GM10266 (cell line): ENCODE measurements around the gene CLASP1.

Experiments used
- DNase-seq: peaks from one replicate; pipeline ENCODE4 v3.0.0; 2012; ENCODE audit errors: extremely low spot score
- TF ChIP-seq, protein P1 (sequence below): IDR thresholded peaks from 2 replicates; pipeline ENCODE4 v1.5.1; 2012; ENCODE audit warnings: mild to moderate bottlenecking, low read depth; ENCODE audit not compliant: control insufficient read depth, insufficient read depth; ENCODE audit errors: missing control alignments

CLASP1 gene

DNA sequence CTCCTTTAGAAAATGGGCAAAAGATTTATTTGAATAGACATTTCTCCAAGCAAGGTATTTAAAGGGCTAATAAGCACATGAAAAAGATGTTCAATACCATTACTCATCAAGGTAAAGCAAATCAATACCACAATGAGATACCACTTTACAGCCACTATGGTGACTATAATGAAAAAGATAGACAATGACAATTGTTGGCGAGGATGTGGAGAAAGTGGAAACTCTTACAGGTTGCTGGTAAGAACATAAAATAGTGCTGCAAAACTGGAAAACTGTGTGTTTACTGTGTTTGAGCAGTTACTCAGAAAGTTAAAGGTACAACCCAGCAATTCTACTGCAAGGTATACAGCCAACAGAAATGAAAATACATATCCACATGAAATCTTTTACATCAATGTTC, 150.5 kb downstream of the CLASP1 start:
- TF ChIP-seq, protein P1, sequence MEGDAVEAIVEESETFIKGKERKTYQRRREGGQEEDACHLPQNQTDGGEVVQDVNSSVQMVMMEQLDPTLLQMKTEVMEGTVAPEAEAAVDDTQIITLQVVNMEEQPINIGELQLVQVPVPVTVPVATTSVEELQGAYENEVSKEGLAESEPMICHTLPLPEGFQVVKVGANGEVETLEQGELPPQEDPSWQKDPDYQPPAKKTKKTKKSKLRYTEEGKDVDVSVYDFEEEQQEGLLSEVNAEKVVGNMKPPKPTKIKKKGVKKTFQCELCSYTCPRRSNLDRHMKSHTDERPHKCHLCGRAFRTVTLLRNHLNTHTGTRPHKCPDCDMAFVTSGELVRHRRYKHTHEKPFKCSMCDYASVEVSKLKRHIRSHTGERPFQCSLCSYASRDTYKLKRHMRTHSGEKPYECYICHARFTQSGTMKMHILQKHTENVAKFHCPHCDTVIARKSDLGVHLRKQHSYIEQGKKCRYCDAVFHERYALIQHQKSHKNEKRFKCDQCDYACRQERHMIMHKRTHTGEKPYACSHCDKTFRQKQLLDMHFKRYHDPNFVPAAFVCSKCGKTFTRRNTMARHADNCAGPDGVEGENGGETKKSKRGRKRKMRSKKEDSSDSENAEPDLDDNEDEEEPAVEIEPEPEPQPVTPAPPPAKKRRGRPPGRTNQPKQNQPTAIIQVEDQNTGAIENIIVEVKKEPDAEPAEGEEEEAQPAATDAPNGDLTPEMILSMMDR: no peak
- no peak for DNase-seq

DNA sequence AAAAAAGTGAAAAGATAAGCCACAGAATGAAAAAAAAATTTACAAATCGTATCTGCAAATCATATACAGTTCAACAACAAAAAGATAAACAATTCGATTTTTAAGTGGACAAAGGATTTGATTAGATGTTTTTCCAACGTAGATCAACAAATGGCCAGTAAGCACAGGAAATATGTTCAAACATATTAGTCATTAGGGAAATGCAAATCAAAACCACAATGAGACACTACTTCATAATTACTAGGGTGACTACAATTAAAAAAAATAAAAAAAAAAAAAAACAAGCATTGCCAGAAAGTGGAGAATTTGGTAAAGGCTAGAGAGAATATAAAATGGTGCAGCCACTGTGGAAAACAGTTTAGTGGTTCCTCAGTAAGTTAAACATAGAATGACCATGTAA, 156.9 kb downstream of the CLASP1 start:
- TF ChIP-seq, protein P1: no peak
- no peak for DNase-seq

DNA sequence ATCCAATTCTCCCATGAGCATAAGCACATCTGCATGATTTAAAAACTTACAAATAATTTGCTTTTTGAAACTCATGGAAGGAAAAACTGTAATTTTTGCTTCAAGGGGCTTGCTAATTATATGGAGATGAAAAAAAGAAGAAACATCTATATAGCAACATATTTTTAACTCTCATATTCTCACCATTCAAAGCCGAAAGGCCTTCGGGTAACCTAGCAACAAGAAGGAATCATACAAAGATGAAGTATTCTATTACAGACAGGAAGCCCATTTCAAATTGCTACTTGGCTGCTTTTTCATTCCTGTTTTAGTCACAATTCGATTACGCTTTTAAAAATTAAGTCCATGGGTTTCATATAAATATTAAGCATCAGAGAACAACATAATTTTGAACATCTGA, 157.7 kb downstream of the CLASP1 start:
- TF ChIP-seq, protein P1: no peak
- no peak for DNase-seq

DNA sequence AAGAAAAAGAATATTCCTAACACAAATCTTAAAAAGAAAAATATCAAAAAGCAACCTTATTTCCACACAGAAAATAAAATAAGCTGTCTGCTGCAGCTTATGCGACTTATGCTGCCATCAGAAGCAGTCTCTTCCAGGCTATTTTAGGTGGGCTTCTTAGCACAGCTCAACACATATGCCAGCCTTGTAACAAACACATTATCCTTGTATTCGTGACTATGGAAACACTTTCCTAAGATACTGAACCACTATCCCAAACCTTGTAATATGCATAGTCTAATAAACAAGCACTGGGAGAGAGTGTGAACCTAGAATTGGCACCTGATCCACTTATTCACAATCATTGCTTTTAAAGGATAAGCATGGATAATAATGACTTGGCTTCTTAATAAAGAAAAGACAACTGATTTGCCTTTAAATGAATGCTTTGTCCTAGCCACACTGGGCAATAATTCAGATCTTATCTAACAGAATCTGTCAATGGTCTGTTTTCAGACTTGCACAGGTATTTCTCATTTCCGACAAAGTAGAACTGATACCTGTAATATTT, 158.6 kb downstream of the CLASP1 start:
- TF ChIP-seq, protein P1: no peak
- no peak for DNase-seq

DNA sequence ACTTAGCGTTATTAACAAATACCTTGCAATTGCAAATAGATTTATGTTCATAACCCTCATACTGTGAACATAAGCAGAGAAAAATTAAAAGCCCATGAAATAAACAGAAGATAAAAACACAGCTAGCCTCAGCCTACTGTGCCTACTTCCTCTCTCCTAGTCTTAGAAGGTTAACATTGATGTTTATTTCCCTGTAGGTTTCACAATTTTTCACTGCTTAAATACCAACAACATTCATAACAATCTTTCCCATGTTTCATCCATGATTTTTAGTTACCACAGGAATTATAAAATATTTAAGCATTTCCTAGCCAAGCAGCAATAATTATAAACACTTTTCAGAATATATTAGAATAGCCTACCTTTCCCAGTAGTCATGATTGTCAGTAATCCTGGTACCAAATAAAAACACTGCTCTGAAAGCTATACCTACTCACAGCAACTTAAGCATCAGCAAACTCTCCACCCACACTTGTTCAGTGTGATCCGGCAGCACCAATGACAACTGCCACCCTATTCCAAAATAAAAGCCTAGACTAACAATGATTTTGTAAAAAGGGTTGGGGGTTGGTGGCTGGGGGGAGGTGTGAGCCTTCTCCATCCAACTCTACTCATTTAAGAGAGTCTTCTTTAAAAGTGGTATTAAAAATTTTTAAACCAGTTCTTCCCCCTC, 159.2 kb downstream of the CLASP1 start:
- TF ChIP-seq, protein P1: no peak
- no peak for DNase-seq

DNA sequence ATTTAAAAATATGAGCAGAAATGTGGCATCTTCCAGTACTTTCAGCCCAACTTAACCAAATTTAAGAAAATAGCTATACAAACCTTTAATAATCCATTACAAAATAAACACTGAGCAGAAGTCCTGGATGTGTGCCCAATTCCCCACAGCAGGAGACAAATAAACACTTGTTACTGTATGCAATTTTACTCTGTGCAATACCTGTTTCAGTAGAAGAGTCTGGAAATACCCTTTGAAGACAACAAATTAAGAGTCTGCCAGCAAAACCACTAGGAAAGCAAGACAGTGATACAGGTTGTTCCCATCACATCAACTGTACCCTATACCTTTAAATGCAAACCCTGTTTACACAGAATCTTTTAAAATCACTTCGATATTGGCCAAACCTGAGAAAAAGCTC, 160.0 kb downstream of the CLASP1 start:
- DNase-seq: no peak
- TF ChIP-seq, protein P1: no peak

DNA sequence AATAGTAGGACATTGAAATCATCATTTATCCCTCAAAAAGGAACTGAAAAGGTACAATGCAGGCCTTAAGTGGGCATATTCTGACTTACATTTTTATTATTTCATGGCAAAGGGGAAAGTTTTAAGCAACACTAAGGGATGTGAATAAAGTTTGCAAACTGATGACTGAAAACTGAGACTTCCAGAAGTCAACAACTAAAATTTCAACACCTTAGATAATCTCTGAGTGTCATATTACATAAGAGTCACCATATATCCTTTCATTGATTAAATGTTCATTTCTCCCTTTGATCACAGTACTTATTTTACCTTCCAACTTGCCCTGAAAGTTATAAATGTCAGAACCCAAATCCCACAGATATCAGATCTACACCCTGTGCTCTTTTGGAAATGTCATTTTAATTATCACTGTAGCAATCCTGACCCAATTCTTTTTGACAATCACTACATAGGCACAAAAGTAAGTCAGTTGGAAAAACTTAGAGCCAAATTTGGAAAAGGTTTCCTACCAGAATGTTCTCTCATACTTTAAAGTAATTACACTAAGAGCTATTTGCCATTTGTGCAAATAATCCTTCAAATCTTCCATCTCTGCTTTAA, 163.0 kb downstream of the CLASP1 start:
- DNase-seq: no peak
- TF ChIP-seq, protein P1: no peak
